GM18502 (cell line): Measurements from ENCODE around the gene SAP30BP.

Experiments used
- ATAC-seq: cut with Tn5 transposase; IDR thresholded peaks from one replicate; pipeline ENCODE4 v1.9.1; 2021; ENCODE audit warnings: mild to moderate bottlenecking; ENCODE audit not compliant: unreplicated experiment, poor library complexity

SAP30BP gene

GRCh38 chr17:75753514-75754377 lies 86.6 kb downstream of the SAP30BP start:
- ATAC-seq: peak; percentile 57

DNA sequence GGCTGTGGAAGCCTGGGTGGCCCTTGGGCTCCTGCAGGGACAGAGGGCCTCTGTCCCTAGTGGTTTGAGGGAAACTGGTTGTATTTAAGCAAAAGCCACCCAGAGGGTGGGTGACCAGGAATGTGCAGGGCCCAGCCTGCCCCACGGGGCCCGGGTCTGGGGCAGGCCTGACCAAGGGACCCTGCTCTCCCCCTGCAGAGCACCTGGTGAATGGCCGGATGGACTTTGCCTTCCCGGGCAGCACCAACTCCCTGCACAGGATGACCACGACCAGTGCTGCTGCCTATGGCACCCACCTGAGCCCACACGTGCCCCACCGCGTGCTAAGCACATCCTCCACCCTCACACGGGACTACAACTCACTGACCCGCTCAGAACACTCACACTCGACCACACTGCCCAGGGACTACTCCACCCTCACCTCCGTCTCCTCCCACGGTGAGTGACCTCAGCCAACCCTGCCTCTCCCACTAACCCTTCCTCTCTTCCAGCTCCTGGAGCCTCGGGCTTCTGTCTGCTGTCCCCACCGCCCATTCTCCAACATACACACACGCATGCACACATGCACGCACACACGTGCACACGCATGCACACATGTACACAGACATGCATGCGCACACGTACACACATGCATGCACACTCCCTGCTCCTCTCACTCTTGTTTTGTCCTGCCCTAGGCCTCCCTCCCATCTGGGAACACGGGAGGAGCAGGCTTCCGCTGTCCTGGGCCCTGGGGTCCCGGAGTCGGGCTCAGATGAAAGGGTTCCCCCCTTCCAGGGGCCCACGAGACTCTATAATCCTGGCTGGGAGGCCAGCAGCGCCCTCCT lies 87.5 kb downstream of the SAP30BP start:
- ATAC-seq: no peak

DNA sequence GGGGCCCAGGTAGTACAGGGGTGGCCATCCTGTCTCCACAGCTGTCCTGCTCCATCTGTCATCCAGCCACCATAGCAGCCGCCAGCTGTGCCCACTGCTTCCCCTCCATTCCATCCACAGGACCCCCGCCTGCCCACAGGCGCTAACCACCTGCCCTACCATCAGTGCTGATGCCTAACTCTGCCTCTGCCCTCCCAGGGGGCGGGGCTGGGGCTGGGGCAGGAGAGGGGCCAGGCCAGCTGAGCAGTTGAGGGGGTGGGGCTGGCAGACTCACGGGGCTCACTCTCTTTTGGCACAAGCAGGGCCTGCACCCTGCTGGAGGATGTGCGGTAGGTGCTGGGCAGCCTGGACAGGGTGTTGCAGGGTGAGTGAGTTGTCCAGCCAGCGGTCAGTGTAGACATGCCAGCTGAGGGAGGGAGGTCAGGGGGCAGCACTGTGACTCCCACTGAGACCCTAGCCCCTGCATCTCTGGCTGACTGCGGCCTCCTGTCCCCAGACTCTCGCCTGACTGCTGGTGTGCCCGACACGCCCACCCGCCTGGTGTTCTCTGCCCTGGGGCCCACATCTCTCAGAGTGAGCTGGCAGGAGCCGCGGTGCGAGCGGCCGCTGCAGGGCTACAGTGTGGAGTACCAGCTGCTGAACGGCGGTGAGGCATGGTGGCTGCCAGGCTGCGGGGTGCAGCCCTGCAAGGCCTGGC lies 88.2 kb downstream of the SAP30BP start:
- ATAC-seq: no peak

DNA sequence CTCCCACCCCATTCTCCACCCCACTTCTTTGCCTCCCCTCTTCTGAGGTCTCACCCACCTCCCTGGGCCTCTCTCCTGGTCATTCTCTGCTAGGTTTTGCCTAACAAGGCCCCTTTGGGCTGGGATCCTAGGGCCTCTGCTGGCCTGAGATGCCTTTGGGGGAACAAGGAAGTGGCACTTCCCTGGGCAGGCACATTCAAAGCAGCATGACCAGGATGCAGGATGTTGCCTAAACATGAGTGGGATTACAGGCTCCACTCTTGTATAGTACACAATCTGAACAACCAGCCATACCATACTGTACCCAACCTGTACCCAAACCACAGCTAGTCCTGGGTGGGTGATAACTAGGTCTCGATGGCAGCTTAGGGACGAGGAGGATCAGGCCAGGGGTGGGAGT lies 88.9 kb downstream of the SAP30BP start:
- no peak for ATAC-seq

- ATAC-seq: no peak
Measured at GRCh38 chr17:75756451-75757085, 89.4 kb downstream of the SAP30BP start.

DNA sequence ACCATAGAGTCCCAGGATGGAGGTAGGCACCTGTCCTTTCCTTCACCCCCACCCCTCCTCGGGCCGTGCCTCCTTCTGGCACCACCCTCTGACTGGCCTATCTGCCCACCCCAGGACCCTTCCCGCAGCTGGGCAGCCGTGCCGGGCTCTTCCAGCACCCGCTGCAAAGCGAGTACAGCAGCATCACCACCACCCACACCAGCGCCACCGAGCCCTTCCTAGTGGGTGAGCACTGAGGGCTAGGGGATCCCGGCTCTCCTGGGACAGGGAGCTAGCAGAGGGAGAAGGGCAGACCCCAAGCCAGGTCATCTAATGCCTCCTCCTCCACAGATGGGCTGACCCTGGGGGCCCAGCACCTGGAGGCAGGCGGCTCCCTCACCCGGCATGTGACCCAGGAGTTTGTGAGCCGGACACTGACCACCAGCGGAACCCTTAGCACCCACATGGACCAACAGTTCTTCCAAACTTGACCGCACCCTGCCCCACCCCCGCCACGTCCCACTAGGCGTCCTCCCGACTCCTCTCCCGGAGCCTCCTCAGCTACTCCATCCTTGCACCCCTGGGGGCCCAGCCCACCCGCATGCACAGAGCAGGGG lies 90.0 kb downstream of the SAP30BP start:
- ATAC-seq: no peak
